ENCODE data around the gene TUBA3E.
"Not testable (repeated sequence)": the region's sequence is repeated elsewhere in the genome, so short reads cannot be mapped to it uniquely, and the experiment has no call there.

DNA sequence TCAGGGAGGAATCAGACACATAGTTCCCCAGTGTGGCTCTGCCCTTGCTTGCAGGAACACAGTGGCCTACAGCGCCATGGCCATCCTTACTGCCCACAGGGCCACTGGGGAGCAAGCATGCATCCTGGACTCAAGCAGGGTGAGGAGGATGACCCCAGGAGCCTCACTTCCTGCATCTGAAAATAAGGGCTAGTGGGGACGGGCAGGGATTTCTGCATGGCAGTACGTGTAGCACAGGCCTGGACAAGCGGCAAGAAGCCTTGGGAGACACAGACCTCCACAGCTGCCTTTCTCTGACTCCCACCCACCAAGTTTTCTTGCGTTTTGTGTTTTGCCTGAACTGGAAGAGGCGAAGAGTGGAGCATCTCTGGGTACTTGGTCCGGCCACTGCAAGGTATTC is 35.8 kb downstream of the TUBA3E start:
- TF ChIP-seq CTCF (tag by site-specific recombination; IDR thresholded peaks at IDR 0.05); MZF1 (tag by site-specific recombination; IDR thresholded peaks at IDR 0.05; ENCODE audit: borderline replicate concordance); ZNF629 (tag by site-specific recombination; IDR thresholded peaks at IDR 0.05); ZFP37 (tag by site-specific recombination; IDR thresholded peaks at IDR 0.05); ZNF677 (tag by site-specific recombination; IDR thresholded peaks at IDR 0.05); ZBTB17 (tag by site-specific recombination; IDR thresholded peaks at IDR 0.05): not testable (repeated sequence)
